Gastrocnemius medialis (tissue), 4 donors: ENCODE data around the gene CEACAM19.

Experiments used
- POLR2A ChIP-seq, 2 donors: fragments of 450-650 bp; IDR thresholded peaks; one replicate each; pipeline ENCODE4 v1.6.1; 2017; ENCODE audit warnings: antibody characterized with exemption in 2 of 2, mild to moderate bottlenecking in 2 of 2, moderate library complexity in 2 of 2
- TF ChIP-seq, protein P1 (sequence below), 5 experiments: fragments of 450-650 bp in 3 of 5; fragments of 200-600 bp in 2 of 5; sonication (generic) in 2 of 5; IDR thresholded peaks in 4 of 5; conservative IDR thresholded peaks in 1 of 5; 1 replicate in 4 of 5; 2 replicates in 1 of 5; pipeline ENCODE4 v1.5.1; 2016 to 2019; ENCODE audit warnings: antibody characterized with exemption in 5 of 5, mild to moderate bottlenecking in 3 of 5, moderate library complexity in 3 of 5

- TF ChIP-seq, protein P1, sequence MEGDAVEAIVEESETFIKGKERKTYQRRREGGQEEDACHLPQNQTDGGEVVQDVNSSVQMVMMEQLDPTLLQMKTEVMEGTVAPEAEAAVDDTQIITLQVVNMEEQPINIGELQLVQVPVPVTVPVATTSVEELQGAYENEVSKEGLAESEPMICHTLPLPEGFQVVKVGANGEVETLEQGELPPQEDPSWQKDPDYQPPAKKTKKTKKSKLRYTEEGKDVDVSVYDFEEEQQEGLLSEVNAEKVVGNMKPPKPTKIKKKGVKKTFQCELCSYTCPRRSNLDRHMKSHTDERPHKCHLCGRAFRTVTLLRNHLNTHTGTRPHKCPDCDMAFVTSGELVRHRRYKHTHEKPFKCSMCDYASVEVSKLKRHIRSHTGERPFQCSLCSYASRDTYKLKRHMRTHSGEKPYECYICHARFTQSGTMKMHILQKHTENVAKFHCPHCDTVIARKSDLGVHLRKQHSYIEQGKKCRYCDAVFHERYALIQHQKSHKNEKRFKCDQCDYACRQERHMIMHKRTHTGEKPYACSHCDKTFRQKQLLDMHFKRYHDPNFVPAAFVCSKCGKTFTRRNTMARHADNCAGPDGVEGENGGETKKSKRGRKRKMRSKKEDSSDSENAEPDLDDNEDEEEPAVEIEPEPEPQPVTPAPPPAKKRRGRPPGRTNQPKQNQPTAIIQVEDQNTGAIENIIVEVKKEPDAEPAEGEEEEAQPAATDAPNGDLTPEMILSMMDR (IDR thresholded peaks at IDR 0.05 in 4 of 5, conservative IDR thresholded peaks at IDR 0.05 in 1 of 5): no peak
- TF ChIP-seq POLR2A (IDR thresholded peaks at IDR 0.05): no peak
Measured at GRCh38 chr19:44624840-44625354, 46.4 kb upstream of the CEACAM19 start.
